Astrocyte (in vitro differentiated cells and primary cell): ENCODE measurements around the gene IQGAP3. TPM values are rescaled to one million over a fixed set of nuclear protein-coding genes. Genes with fewer than 3 reads are reported as not detected.

Source experiments
- DNase-seq: peaks from one replicate; pipeline ENCODE4 v3.0.0-alpha.2; 2010; ENCODE audit warnings: low read depth
- FAIRE-seq: peaks from 2 replicates; lab custom pipeline; 2011; peaks lifted over from hg19 to GRCh38; lab: Jason Lieb, UNC
- H2AFZ ChIP-seq: 2 replicates; pipeline ENCODE4 v1.6.0; 2012; ENCODE audit warnings: low read depth, low read length, inconsistent platforms
- H3K27ac ChIP-seq: 2 replicates; pipeline ENCODE4 v1.5.1; 2011; ENCODE audit warnings: low read depth, low read length, inconsistent platforms
- H3K27me3 ChIP-seq: 2 replicates; pipeline ENCODE4 v1.6.0; 2011; ENCODE audit warnings: low read length, inconsistent platforms; ENCODE audit not compliant: insufficient read depth
- H3K36me3 ChIP-seq: 2 replicates; pipeline ENCODE4 v1.5.1; 2011; ENCODE audit warnings: low read length, inconsistent platforms; ENCODE audit not compliant: insufficient read depth
- H3K4me1 ChIP-seq: 2 replicates; pipeline ENCODE4 v1.5.1; 2011; ENCODE audit warnings: low read length, inconsistent platforms; ENCODE audit not compliant: insufficient read depth
- H3K4me2 ChIP-seq: 2 replicates; pipeline ENCODE4 v1.6.0; 2012; ENCODE audit warnings: low read length, inconsistent platforms
- H3K4me3 ChIP-seq: 2 replicates; pipeline ENCODE4 v1.5.1; 2011; ENCODE audit warnings: low read depth, mild to moderate bottlenecking, low read length, inconsistent platforms; ENCODE audit not compliant: insufficient read depth
- H3K79me2 ChIP-seq: 2 replicates; pipeline ENCODE4 v1.6.0; 2012; ENCODE audit warnings: mild to moderate bottlenecking, low read length, inconsistent platforms; ENCODE audit not compliant: insufficient read depth
- H3K9ac ChIP-seq: 2 replicates; pipeline ENCODE4 v1.6.0; 2012; ENCODE audit warnings: mild to moderate bottlenecking, low read length, inconsistent platforms
- H3K9me3 ChIP-seq: 2 replicates; pipeline ENCODE4 v1.5.1; 2012; ENCODE audit warnings: low read depth, mild to moderate bottlenecking, low read length, inconsistent platforms; ENCODE audit not compliant: insufficient read depth
- H4K20me1 ChIP-seq: 2 replicates; pipeline ENCODE4 v1.6.0; 2012; ENCODE audit warnings: low read length, inconsistent platforms; ENCODE audit not compliant: insufficient read depth
- H3K27ac Mint-ChIP-seq: one replicate; pipeline ENCODE4 v1.8.0; 2021; ENCODE audit warnings: mild to moderate bottlenecking, mixed read lengths; ENCODE audit not compliant: unreplicated experiment
- H3K27me3 Mint-ChIP-seq: one replicate; pipeline ENCODE4 v1.8.0; 2021; ENCODE audit warnings: low read depth, mixed read lengths; ENCODE audit not compliant: unreplicated experiment
- H3K36me3 Mint-ChIP-seq: one replicate; pipeline ENCODE4 v1.8.0; 2021; ENCODE audit warnings: low read depth, mixed read lengths; ENCODE audit not compliant: unreplicated experiment
- H3K4me1 Mint-ChIP-seq: one replicate; pipeline ENCODE4 v1.8.0; 2021; ENCODE audit warnings: low read depth, mixed read lengths; ENCODE audit not compliant: unreplicated experiment
- H3K4me3 Mint-ChIP-seq: one replicate; pipeline ENCODE4 v1.8.0; 2021; ENCODE audit warnings: mild to moderate bottlenecking, moderate library complexity, mixed read lengths; ENCODE audit not compliant: unreplicated experiment
- H3K9me3 Mint-ChIP-seq: one replicate; pipeline ENCODE4 v1.8.0; 2021; ENCODE audit warnings: mild to moderate bottlenecking, mixed read lengths; ENCODE audit not compliant: unreplicated experiment
- EZH2 ChIP-seq: IDR thresholded peaks from 2 replicates; pipeline ENCODE4 v1.6.1; 2012; ENCODE audit warnings: mild to moderate bottlenecking, low read length, inconsistent platforms; ENCODE audit not compliant: insufficient read depth
- total RNA-seq: library from RNA; stranded (reverse); gene quantifications from 2 replicates; pipeline ENCODE4 v1.2.1, GENCODE V29; 2021
- TF ChIP-seq, protein P1 (sequence below): IDR thresholded peaks from 2 replicates; pipeline ENCODE4 v1.5.1; 2011; ENCODE audit warnings: low read depth, mild to moderate bottlenecking, inconsistent platforms, low read length, moderate library complexity; ENCODE audit not compliant: insufficient read depth

IQGAP3 gene
- total RNA-seq, 1 donor from 2014 or later, result 2.2 TPM

DNA sequence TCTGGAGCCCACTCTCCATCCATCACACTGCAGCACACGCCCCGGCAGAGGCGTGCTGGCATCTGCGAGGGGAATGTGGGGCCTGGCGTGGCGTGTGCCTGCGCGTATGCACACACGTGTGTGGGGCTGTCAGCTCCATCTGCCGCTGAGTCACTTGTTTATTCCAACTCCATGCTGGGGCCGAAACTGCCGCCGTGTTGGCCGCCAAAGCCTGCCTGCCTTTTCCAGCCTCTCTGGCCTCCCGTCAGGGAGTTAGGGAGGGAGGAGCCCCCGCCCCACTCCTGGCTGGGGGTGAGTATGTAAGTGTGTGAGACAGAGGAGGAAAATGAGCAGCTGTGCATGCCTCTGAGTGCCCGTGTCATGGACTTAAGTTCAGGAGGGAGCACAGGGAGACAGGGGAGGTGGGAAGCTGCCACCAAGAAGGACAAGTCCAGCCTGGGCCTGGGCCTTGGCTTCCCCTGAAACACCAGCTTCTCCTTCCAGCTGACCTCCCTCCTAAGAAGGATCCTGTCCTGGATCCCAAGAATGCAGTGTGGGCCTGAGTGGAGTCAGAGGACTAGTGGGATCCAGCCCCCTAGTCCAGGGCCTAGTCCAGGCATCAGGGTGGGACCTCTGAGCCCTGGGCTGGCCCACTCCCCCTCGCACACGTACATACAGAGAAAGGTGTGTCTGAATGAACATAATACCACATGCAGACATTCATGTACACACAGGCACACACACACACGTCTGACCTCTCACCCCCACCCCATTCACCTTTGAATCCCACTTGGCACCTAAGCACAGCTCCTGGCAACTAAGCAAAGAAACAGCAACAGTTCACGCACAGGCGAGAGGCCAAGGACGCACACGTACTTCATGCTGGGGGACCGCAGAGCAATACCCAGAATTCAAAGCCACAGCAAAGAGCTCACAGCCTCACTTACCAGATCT is 96.5 kb downstream of the IQGAP3 start:
- no peak overlapping the region for H2AFZ ChIP-seq
- peaks cover 52% of the 10 kb centered on the region for H3K36me3 ChIP-seq
- H3K4me1 ChIP-seq, result peaks cover 14% of the 10 kb centered on the region
- Mint-ChIP-seq H3K27me3 (no peaks in the 10 kb centered on the region), H3K9me3 (no peaks in the 10 kb centered on the region), H3K4me3 (no peak overlapping the region), H3K36me3 (peaks cover 47% of the 10 kb centered on the region), H3K4me1 (peaks cover 36% of the 10 kb centered on the region), H3K27ac (peak overlapping the region; percentile 88)
- H3K79me2 ChIP-seq, result peaks cover 24% of the 10 kb centered on the region
- H3K9ac ChIP-seq, result peak overlapping the region; percentile 43
- no peak for TF ChIP-seq EZH2
- TF ChIP-seq, protein P1, sequence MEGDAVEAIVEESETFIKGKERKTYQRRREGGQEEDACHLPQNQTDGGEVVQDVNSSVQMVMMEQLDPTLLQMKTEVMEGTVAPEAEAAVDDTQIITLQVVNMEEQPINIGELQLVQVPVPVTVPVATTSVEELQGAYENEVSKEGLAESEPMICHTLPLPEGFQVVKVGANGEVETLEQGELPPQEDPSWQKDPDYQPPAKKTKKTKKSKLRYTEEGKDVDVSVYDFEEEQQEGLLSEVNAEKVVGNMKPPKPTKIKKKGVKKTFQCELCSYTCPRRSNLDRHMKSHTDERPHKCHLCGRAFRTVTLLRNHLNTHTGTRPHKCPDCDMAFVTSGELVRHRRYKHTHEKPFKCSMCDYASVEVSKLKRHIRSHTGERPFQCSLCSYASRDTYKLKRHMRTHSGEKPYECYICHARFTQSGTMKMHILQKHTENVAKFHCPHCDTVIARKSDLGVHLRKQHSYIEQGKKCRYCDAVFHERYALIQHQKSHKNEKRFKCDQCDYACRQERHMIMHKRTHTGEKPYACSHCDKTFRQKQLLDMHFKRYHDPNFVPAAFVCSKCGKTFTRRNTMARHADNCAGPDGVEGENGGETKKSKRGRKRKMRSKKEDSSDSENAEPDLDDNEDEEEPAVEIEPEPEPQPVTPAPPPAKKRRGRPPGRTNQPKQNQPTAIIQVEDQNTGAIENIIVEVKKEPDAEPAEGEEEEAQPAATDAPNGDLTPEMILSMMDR, result no peak
- H4K20me1 ChIP-seq, result peaks cover 87% of the 10 kb centered on the region
- no peak overlapping the region for H3K27ac ChIP-seq
- peak; percentile 59 for DNase-seq
- H3K4me2 ChIP-seq, result no peak overlapping the region
- no peaks in the 10 kb centered on the region for H3K9me3 ChIP-seq
- no peak for FAIRE-seq
- no peak overlapping the region for H3K4me3 ChIP-seq
- H3K27me3 ChIP-seq, result no peaks in the 10 kb centered on the region

Other genes starting within 250 kb of the IQGAP3 start
- 343 and 360 TPM in 2 replicates for gene CCT3, start 234.3 kb downstream of the IQGAP3 start, total RNA-seq
- 1.0 and 1.2 TPM in 2 replicates for gene TSACC, start 234.0 kb downstream of the IQGAP3 start, total RNA-seq
- not detected in 2 replicates for gene RHBG, start 203.4 kb downstream of the IQGAP3 start, total RNA-seq
- gene MEF2D, start 71.8 kb downstream of the IQGAP3 start, total RNA-seq, result 51.7 and 56.6 TPM in 2 replicates
- gene TTC24, start 7.2 kb upstream of the IQGAP3 start, total RNA-seq, result not detected in 2 replicates
- 48.5 and 51.1 TPM in 2 replicates for gene NAXE, start 19.2 kb upstream of the IQGAP3 start, total RNA-seq
- 20.6 and 22.8 TPM in 2 replicates for gene GPATCH4, start 28.9 kb upstream of the IQGAP3 start, total RNA-seq
- not detected in 2 replicates for gene HAPLN2, start 46.9 kb upstream of the IQGAP3 start, total RNA-seq
- 0.29 and 0.41 TPM in 2 replicates for gene BCAN, start 69.6 kb upstream of the IQGAP3 start, total RNA-seq
- gene NES, start 104.8 kb upstream of the IQGAP3 start, total RNA-seq, result 280 and 310 TPM in 2 replicates
- 278 and 339 TPM in 2 replicates for gene CRABP2, start 133.0 kb upstream of the IQGAP3 start, total RNA-seq
- gene METTL25B, start 155.9 kb upstream of the IQGAP3 start, total RNA-seq, result 9.9 and 11.1 TPM in 2 replicates
- gene ISG20L2, start 156.2 kb upstream of the IQGAP3 start, total RNA-seq, result 30.1 and 33.4 TPM in 2 replicates
- gene MRPL24, start 168.5 kb upstream of the IQGAP3 start, total RNA-seq, result 37.4 and 46.5 TPM in 2 replicates
- 179 and 190 TPM in 2 replicates for gene HDGF, start 179.1 kb upstream of the IQGAP3 start, total RNA-seq
- gene PRCC, start 195.0 kb upstream of the IQGAP3 start, total RNA-seq, result 75.5 and 78.3 TPM in 2 replicates
- gene SH2D2A, start 244.3 kb upstream of the IQGAP3 start, total RNA-seq, result 0.89 and 1.1 TPM in 2 replicates